ENCODE results near the gene SLC37A1. TPM values are rescaled to one million over a fixed set of nuclear protein-coding genes. Genes with fewer than 3 reads are reported as not detected.

The SLC37A1 gene
- total RNA-seq, 4 donors from 2014 or later, result 10.7 to 21.1 (median 14.0) TPM

DNA sequence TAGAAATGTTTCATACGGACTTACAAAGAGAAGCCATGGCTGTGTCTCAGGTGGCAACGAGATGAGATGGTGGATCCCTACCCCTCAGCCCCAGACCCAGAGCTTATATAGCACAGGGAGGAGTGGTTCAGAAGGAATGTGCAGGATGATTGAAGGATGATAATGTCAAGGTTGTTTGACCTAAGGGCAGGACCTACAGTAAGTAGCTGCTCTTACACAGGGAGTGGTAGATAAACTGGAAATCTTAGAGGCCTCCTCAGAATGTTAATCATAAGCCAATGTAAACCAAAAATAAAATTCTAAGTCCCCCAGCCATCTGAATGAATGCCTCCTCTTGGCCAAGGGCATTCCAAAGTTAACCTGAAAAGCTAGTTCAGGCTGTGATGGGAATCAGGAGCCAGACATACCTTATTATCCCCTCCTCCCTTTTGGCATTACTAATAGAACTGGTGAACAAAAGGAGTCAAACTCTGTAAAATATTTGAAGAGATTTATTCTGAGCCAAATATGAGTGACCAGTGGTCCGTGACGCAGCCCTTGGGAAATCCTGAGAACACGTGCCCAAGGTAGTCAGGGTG lies 94.0 kb downstream of the SLC37A1 start:
- TF ChIP-seq POLR2A (IDR thresholded peaks at IDR 0.05), result no peak
- TF ChIP-seq, protein P1, sequence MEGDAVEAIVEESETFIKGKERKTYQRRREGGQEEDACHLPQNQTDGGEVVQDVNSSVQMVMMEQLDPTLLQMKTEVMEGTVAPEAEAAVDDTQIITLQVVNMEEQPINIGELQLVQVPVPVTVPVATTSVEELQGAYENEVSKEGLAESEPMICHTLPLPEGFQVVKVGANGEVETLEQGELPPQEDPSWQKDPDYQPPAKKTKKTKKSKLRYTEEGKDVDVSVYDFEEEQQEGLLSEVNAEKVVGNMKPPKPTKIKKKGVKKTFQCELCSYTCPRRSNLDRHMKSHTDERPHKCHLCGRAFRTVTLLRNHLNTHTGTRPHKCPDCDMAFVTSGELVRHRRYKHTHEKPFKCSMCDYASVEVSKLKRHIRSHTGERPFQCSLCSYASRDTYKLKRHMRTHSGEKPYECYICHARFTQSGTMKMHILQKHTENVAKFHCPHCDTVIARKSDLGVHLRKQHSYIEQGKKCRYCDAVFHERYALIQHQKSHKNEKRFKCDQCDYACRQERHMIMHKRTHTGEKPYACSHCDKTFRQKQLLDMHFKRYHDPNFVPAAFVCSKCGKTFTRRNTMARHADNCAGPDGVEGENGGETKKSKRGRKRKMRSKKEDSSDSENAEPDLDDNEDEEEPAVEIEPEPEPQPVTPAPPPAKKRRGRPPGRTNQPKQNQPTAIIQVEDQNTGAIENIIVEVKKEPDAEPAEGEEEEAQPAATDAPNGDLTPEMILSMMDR (IDR thresholded peaks at IDR 0.05), result no peak
- WGBS, 2 donors, result 53 to 61% methylated on average over 5 of the region's 5 CpGs

DNA sequence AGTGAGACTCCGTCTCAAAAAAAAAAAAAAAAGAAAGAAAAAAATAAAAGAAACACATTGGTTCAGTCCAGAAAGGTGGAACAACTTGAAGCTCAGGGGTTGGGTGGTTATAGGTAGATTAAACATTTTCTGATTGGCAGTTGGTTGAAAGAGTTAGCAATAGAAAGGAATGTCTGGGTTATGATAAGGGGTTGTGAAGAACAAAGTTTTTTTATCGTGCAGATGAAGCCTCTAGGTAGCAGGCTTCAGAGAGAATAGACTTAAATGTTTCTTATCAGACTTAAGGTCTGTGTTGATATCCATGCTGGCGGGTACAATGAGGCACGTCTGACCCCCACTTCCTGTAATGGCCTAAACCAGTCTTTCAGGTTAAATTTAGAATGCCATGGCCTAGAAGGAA lies 94.8 kb downstream of the SLC37A1 start:
- intact Hi-C loops (cut with DNase I), result no loop called here
- WGBS, 2 donors, result 68 to 71% methylated on average over 4 of the region's 4 CpGs
- no peaks in the 10 kb centered on the region for H3K36me3 ChIP-seq
- DNase-seq, result no peak
- TF ChIP-seq, protein P1 (IDR thresholded peaks at IDR 0.05), result no peak
- no peak for TF ChIP-seq POLR2A (IDR thresholded peaks at IDR 0.05)
- H3K4me1 ChIP-seq, result peaks cover 0 to 11% (median 0%) of the 10 kb centered on the region in 3 donors
- H3K27me3 ChIP-seq, result no peaks in the 10 kb centered on the region
- no peak overlapping the region for H3K4me3 ChIP-seq
- peaks cover 0 to 40% (median 8%) of the 10 kb centered on the region in 3 donors for H3K9me3 ChIP-seq
- H3K27ac ChIP-seq, result no peak overlapping the region

More for the DNA sequence above, 94.0 kb downstream of the SLC37A1 start:
- peaks cover 0 to 11% (median 0%) of the 10 kb centered on the region in 3 donors for H3K4me1 ChIP-seq
- H3K9me3 ChIP-seq, result peaks cover 0 to 40% (median 8%) of the 10 kb centered on the region in 3 donors
- no peak for DNase-seq
- H3K4me3 ChIP-seq, result no peak overlapping the region
- H3K27ac ChIP-seq, result no peak overlapping the region
- H3K27me3 ChIP-seq, result no peaks in the 10 kb centered on the region
- intact Hi-C loops (cut with DNase I), result no loop called here
- H3K36me3 ChIP-seq, result no peaks in the 10 kb centered on the region

DNA sequence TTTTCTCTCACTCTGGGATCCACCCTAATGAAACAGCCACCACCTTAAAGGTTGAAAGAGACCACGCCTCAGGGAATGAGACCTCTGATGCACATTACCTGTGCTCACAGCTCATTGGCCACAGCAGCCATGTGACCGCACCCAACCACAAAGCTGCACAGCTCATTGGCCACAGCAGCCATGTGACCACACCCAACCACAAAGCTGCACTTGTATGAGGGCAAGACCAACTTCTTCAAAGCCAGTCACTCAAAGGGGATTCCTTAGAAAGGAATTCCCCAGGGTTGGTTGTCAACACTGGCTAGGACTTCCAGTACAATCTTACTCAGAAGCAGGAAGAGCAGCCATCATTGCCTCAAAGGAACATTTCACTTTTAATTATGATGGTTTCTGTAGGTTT lies 96.2 kb downstream of the SLC37A1 start:
- H3K27ac ChIP-seq, result no peak overlapping the region
- no peak overlapping the region for H3K4me3 ChIP-seq
- intact Hi-C loops (cut with DNase I), result no loop called here
- DNase-seq, result no peak
- peaks cover 0 to 24% (median 3%) of the 10 kb centered on the region in 3 donors for H3K4me1 ChIP-seq
- 83% methylated on average over 1 of the region's 2 CpGs; no CpG with 5 or more reads in 1 of the 2 donors for WGBS, 2 donors
- no peaks in the 10 kb centered on the region for H3K36me3 ChIP-seq
- TF ChIP-seq, protein P1 (IDR thresholded peaks at IDR 0.05), result no peak
- TF ChIP-seq POLR2A (IDR thresholded peaks at IDR 0.05), result no peak
- peaks cover 0 to 28% (median 8%) of the 10 kb centered on the region in 3 donors for H3K9me3 ChIP-seq
- H3K27me3 ChIP-seq, result no peaks in the 10 kb centered on the region

DNA sequence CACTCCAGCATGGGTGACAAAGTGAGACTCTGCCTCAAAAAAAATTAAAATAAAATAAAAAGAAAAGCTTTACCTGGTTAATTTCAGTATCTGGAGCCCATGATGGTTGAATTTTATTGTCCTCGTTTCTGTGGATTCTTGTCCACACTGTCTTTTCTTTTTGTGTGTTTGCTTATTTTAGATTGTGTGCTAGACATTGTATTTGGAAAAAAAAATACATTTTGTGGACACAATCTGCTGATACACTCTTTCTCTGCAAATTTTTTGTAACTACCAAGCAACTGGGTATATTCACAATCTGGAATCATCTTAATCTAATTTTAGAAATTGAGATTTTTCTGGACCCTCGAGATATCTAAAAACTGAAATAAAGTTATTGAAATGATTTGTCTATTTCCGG lies 98.2 kb downstream of the SLC37A1 start:
- H3K4me1 ChIP-seq, result peaks cover 0 to 39% (median 8%) of the 10 kb centered on the region in 3 donors
- TF ChIP-seq, protein P1 (IDR thresholded peaks at IDR 0.05), result no peak
- no peak for TF ChIP-seq POLR2A (IDR thresholded peaks at IDR 0.05)
- no peak for DNase-seq
- H3K9me3 ChIP-seq, result peaks cover 0 to 10% (median 0%) of the 10 kb centered on the region in 3 donors
- H3K27ac ChIP-seq, result no peak overlapping the region
- H3K27me3 ChIP-seq, result peaks cover 0 to 7% (median 0%) of the 10 kb centered on the region in 4 donors
- H3K36me3 ChIP-seq, result no peaks in the 10 kb centered on the region
- intact Hi-C loops (cut with DNase I), result no loop called here
- H3K4me3 ChIP-seq, result no peak overlapping the region
- 82 to 89% methylated on average over 3 of the region's 3 CpGs for WGBS, 2 donors

DNA sequence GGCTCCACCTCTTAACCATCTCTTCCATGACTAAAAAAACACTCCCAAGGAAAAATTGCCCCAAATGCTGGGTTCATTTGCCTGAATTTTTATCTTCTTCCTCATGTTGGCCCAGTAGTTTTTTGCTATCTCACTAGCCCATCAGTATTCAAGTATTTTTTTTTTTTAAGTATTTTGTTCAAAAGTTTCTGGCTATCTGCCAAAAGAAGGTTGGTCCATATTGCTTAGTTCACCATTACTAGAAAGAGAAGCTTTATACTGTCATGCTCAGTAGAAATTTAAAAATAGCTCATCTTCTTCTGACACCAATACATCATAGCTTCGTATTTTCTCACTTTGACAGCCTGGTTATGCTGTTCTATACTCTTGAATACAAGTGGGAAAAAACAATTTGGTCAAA lies 98.7 kb downstream of the SLC37A1 start:
- Histone ChIP-seq H3K27ac (no peak overlapping the region), H3K27me3 (peaks cover 0 to 13% (median 0%) of the 10 kb centered on the region in 4 donors), H3K4me1 (peaks cover 0 to 40% (median 9%) of the 10 kb centered on the region in 3 donors), H3K4me3 (no peak overlapping the region), H3K9me3 (peaks cover 0 to 10% (median 0%) of the 10 kb centered on the region in 3 donors), H3K36me3 (no peaks in the 10 kb centered on the region)
- intact Hi-C loops (cut with DNase I), result no loop called here
- TF ChIP-seq, protein P1 (IDR thresholded peaks at IDR 0.05), result no peak
- TF ChIP-seq POLR2A (IDR thresholded peaks at IDR 0.05), result no peak
- no peak for DNase-seq
- WGBS, 2 donors, result 69 to 75% methylated on average over 1 of the region's 1 CpG
